Stimulated activated CD8-positive, alpha-beta memory T cell treated with anti-CD3 and anti-CD28 coated beads, Interleukin-12 subunit alpha, Interleukin-12 subunit beta, amount 100 ng/mL, for 1 hour (primary cell): ENCODE measurements around the gene ST6GAL1.
"Not testable (repeated sequence)": the region's sequence is repeated elsewhere in the genome, so short reads cannot be mapped to it uniquely, and the experiment has no call there.

Source experiments
- DNase-seq: peaks from one replicate; pipeline ENCODE4 v3.0.0-alpha.2; 2020; ENCODE audit warnings: low read depth

Gene ST6GAL1

DNA sequence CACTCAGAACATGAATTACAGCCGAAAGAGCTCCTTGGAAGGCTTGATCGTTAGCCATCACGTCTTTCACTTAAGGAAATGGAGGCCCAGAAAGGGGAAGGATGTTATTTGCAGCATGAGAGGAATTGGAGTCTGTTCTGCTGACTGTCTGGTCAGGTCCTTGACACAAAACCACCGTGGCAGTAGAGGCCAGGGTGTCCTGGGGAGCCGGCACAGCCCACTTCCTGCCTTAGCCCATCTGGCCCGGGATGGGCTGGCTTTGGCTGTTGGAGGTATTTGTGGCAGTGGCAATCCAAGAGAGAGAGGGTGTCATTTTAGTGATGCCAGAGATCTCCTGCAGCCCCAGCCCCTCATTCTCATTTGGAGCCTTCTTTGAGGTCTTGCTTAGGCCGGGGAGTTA is 37.4 kb downstream of the ST6GAL1 start:
- no peak for DNase-seq

DNA sequence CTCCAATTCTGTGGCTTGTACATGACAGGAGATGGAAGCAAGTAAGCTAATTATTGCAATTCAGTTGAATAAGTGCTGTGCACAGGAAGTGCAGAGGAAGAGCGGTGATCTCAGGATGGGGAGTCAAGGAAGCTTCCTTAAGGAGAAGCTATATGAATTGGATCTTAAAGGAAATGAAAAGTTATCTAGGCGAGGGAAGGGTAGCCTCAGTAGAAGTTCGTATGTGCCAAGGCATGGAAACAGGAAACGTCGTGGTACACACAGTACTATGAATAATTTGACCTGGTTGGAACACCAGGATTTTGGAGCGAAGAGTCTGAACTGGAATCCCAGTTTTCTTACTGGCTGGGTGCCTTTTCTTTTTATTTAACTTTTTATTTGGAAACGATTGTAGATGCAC is 39.3 kb downstream of the ST6GAL1 start:
- no peak for DNase-seq

DNA sequence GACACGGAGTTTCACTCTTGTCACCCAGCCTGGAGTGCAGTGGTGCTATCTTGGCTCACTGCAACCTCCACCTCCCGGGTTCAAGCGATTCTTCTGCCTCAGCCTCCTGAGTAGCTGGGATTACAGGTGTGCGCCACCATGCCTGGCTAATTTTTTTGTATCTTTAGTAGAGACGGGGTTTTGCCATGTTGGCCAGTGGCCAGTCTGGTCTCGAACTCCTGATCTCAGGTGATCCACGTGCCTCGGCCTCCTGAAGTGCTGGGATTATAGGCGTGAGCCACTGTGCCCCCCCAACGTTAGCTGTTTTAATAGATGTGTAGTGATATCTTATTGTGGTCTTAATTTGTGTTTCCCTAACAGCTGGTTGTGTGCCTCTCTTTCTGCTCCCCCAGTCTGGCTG is 40.8 kb downstream of the ST6GAL1 start:
- DNase-seq, result not testable (repeated sequence)

DNA sequence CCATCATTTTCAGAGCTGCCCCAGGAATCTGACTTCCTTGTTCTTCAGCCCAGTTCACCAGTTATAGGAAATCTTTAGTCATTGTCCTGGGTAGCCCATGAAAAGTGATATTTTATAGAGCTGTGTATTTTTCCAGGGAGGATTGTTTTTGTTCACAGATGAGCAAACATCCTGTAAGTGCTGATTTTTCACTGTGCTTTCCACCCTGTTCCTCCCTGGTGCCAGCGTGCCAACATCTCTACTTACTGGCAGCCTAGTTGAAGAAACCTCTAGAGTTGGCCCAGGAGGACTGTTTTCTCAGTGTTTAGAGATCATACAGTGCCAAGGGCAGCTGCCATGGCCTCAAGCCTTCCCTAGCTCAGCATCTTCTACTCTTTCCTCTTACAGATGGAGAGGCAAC is 41.3 kb downstream of the ST6GAL1 start:
- no peak for DNase-seq

DNA sequence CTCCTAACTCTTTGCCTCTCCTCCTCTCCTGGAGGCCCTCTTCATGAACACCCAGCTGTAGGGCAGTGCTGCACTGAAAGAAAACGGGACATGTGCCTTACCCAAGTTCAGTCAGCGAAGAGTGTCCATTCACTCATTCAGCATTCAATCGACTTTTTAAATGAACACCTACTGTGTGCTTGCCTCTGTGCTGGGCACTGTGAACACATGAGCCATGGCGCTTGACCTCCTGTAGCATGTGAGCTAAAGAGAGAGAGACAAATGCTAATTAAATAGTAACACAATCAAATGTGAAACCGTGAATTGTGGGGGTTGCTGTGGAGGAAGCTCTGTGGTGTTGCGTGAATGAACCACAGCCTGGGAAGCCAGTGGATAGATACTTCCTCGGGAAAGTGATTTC is 43.4 kb downstream of the ST6GAL1 start:
- DNase-seq, result no peak

DNA sequence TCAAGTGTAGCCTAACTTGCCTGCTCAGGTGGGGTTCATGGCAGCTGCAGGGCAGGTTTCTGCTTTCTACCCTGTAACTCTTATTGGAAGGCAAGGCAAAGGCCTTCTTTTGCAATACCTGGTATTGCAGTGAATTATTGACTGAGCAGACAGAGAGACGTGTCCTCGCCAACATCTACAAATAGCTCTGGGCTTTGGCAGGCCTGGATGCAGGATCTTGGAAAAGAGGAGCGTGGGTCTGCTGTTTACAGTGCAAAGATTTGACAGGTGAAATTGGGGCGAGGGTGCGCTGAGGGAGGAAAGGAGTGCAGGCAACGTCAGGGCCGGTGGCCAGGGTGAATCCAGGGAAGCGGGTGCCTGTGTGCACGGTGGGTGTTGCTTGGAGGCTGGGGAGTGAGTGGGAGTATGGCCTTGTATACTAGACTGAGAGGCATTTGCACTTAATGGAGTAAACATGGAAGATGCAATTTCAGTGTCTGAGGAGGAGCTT is 44.5 kb downstream of the ST6GAL1 start:
- DNase-seq, result no peak

DNA sequence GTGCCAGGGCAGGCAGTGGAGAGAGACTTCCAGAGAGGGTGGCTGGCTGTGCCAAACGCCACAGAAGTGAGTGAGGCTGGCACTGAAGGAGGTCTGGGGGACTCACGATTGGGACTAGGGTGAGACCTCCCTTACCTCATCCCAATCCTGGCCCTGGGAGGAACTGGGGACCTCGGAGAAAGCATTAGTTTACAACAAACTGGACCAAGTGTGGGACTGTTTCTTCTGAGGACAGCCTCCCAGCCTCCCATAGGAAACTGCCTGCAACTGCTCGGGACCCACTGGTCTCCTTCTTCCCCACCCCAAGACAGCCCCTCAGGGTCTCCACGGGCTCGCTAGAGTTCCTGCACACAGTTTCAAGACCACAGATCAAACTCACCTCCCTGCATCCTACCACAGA is 45.4 kb downstream of the ST6GAL1 start:
- DNase-seq, result no peak

DNA sequence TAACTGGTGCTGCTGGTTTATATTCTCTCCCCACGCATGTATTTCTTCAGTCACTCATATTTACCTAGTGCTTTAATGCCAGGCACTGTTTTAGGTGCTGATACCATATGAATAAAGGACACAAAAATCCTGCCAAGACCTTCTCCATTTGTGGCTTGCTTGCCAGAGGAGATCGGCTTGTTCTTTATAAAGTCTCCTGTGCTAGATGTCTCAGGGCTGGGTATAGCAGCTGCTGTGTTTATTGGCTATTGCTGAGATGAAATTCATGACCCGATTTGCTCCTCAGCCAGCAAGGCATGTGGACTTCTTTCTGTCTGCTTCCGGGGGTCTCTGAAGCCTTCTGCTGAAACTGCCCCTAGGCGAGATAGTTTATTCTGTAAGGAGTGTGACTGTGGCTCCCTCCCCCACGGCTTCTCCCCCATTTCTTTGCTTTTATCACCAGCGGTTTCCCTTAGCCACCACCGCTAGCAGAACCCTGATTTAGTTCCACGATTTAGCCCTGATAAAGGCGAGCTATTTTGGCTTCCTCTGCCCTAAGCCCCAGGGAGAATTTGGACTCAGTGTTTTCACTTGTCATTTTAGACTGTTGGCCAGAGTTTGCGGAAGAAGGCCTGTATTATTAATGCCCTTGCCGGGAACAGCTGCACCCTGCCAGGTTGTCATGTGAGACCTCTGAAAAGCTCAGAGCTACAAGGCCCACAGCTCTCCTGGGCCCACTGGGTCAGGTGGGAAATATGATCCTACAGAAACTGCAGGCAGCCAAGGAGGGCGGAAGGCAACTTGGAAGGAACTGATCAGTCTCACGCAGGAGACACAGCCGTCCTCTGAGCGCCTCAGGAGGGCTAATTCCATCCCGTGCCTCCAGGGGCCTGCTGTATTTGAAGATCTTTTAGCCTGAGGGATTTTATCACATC is 46.8 kb downstream of the ST6GAL1 start:
- DNase-seq, result no peak

DNA sequence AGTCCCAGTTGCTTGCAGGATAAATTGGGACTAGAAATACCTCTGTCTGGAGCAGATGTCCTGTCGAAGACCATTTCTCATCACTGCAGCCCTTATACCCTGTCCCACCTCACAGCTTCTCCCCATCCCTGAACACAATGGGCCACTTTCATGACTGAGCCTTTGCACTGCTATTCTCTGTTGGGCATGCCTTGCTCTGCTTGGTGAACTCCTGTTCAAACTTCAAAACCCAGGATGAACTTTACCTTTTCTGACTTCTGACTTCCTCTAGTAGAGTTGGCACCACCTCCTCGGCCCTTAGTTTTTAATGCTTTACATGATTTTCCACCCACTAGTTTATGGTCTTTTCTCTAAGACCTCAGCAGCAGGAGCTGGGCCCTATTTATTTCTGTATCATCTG is 48.4 kb downstream of the ST6GAL1 start:
- DNase-seq, result no peak

DNA sequence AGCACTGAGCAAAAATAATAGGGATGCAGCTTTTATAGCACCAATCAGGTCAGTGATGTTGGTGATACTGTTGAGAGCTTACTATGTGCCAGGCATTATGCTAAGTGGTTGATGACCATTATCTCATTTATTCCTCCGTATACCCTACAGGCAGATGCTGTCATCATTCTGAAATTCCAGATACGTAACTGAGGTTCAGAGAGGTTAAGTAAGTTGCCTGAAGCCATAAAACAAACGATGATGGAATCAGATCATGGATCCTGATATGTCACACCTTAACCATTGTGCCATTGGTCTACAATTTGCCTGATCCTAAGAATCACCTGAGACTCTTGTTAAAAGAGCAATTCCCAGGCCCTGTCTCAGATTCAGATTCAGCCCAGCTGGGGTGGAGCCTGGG is 49.5 kb downstream of the ST6GAL1 start:
- no peak for DNase-seq

DNA sequence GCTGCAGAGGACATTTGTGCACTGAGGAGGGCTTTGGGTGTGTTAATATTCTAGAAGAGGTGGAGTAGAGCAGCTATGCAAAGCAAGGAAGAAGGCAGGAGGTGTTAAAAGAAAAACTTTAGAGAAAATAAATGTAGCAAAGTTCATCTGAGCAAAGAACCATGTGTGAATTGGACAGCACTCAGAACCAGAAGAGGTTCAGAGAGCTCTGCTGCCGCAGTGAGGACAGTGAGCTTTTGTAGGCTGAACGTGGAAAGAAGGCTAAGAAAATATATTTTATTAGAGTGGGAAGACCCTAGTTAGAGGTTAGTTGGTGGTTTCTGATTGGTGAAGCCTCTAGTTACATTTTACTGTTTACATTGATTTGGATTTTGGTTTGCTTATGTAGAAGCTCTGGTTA is 50.7 kb downstream of the ST6GAL1 start:
- DNase-seq, result no peak

DNA sequence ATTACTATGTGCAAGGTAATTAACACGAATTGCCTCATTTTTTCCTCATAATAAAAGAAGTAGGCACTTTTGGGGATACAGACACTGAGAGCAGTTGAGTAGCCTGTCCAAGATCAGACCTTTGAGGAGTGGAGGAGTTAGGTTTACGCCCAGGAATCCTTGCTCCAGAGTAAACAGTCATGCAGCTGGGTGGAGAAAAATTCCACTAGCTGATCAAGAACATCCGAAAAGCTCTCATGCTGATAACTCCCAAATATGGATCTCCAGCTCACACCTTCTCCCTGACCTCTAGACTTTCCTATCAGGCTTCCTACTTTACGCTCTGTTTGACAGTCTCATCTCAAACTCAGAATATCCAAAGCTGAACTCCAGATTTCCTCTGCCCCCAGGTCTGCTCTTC is 53.3 kb downstream of the ST6GAL1 start:
- no peak for DNase-seq

DNA sequence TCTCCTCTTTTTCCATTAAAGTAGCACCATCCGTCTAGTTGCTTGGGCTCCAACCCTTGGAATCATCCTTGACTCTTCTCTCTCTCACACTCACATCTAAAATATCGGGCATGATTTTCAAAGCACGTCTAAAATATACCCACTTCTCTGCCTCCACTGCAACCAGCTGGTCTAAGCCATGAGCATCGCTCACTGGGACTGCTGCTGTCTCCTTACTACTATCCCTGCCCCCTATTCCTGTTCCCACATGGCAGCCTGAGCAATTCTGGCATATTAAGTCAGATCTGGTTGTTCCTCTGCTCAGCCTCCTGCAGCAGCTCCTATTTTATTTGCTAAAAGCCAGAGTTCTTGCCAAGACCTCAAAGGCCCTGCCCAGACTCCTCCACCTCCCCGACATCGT is 53.7 kb downstream of the ST6GAL1 start:
- no peak for DNase-seq

DNA sequence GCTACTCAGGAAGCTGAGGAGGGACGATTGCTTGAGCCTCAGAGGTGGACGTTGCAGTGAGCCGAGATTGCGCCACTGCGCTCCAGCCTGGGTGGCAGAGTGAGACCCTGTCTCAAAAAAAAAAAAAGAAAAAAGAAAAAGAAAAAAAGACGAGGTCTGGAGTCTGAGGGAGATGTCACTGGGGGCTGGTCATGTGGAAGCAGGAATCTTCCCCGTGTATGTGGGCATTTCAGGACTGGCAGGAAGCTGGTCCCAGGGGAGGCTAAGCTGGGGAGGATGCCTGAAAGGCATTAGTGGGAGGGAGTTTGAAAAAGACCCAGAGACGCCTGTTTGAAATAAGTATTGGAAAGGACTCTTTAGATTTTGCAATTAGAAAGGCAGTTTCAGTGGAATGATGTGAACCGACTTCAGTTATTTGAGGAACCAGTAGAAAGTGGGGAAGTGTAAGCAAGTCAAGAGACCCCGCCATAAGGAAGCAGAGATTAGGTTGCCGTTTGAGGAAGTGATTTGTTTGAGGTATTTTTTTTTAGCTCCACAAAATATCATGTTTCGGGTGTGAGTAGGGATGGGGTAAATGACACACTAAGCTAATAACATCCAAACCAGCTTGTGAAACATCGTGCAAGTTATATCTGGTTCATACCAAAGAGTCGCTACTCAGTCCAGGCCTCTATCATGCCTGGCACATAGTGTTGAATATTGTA is 55.5 kb downstream of the ST6GAL1 start:
- no peak for DNase-seq

DNA sequence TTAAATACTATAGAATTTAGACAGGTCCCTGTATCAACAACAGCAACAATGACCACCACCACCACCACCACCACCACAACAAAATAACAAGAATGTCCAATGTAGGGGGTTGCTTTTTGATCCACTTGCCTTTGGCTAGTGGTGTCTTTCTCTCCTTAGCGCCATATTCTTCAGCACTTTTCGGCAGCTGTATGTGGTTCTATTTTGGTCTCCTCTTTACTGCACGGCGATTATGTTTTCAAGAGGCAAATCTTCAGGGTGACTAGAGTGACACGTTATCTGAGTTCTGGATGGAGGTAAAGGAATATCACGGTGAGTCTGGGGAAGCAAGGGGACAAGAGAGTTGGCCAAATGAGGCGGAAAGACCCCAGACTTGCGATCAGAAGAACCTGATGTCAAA is 56.1 kb downstream of the ST6GAL1 start:
- DNase-seq, result no peak

DNA sequence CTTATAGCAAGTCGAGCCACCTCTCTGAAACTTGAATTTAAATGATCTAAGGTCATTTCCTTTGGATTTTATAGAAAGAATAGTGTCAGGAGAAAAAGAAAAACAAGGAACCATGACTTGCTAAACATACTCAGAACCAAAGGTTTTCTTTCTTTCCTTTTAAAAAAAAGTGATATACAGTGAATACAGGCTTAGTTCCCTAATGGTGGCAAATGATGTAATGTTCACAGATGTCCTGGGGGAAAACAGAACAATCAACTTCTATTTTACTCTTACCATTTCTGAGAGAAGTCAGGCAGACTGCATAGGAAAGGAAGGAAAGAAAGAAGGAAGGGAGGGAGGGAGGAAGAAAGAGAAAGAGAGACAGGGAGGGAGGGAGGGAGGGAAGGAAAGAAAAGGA is 56.5 kb downstream of the ST6GAL1 start:
- no peak for DNase-seq

DNA sequence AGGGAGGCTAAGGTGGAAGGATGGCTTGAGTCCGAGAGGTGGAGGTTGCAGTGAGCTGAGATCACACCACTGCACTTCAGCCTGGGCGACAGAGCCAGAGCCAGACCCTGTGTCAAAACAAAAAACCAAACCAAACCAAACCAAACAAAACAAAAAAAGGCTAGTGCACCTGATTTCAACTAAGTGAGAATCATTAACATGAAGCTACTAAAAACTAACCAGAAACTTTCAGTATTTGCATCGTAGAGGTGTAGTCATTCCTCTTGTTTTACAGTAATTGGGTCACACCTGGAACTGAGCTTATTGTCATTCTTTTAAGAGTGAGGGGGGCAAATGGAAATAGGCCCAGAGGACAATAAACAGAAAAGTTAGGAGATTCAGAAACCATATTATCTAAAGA is 58.5 kb downstream of the ST6GAL1 start:
- no peak for DNase-seq

DNA sequence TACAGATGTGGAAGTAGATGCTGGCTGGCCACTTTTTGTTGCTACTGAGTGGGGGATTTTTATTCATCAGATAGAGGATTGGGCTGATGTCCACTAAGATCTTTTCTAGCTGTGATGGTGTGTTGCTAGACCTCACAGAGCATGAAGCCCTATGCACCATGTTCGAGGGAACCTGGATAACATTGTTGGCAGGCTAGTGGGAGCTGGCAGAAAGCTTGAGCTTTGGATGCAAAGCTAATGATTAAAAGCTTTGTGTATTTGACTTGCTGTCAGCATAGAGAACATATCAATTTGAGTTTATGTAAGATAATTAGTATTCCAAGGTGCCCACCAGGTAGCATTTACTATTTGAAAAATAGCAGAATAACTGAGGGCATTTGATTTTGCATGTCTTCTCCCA is 59.1 kb downstream of the ST6GAL1 start:
- no peak for DNase-seq

DNA sequence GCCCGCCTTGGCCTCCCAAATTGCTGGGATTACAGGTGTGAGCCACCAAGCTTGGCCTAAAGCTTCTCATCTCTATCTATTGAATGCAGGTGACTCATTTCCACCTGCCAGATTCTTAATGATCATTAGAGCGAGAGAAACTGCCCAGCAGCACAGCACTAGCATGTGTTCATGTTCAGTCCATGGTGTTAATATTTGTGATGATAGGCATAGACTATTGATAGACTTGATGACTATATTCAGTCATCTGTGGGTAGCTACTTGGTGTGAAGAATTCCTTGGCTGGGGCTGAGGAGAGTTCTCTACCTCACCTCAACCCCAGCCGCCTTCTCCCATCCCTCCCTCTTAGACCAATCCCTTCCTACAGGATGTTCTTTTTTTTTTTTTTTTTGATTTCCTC is 60.0 kb downstream of the ST6GAL1 start:
- DNase-seq, result no peak

DNA sequence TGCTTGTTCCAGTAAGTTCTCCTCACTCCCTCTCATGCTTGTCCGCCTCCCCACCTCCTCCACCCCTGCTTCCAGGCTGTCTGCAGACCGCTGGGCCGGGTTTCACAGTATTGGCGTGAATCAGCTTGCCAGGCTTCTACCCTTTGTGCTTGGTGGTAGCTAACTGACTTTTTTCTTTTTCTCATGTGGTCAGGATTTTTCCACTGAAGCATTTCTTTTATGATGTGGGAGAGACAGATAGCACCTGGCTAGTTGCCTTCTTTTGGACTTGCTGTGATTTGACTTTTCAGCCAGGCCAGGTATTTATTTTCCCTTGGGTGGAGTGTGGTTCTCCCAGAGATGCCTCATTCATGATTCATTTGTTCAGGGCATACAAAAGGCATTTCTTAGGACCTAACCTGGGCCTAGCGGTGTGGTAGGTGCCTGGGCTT is 60.6 kb downstream of the ST6GAL1 start:
- DNase-seq, result no peak

DNA sequence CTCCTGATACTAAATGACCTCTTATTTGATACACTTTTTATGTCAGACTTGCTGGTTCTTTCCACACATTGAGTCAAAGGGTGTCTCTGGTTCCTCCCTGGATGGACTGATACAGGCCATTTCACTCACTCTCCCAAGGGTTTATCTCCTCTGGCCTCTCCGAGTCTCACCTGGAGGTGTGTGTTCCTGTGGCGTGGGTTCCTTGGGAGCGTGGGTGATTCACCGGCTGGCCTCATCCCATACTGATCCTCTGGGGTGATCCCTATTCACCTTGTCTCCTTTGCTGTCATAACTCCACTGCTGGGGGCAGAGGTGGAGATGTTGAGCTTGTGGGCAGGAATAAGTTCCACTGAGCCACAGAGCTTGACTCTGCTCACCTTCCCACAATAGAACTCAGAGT is 61.1 kb downstream of the ST6GAL1 start:
- no peak for DNase-seq

DNA sequence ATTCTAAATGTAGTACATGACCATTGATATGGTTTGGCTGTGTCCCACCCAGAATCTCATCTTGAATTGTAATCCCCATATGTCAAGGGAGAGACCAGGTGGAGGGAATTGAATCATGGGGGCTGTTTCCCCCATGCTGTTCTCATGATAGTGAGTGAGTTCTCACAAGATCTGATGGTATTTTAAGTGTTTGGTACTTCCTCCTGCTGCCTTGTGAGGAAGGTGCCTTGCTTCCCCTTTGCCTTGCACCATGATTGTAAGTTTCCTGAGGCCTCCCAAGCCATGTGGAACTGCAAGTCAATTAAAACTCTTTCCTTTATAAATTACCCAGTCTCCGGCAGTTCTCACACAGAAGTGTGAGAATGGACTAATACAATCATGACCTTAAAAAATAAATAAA is 61.8 kb downstream of the ST6GAL1 start:
- DNase-seq, result not testable (repeated sequence)

DNA sequence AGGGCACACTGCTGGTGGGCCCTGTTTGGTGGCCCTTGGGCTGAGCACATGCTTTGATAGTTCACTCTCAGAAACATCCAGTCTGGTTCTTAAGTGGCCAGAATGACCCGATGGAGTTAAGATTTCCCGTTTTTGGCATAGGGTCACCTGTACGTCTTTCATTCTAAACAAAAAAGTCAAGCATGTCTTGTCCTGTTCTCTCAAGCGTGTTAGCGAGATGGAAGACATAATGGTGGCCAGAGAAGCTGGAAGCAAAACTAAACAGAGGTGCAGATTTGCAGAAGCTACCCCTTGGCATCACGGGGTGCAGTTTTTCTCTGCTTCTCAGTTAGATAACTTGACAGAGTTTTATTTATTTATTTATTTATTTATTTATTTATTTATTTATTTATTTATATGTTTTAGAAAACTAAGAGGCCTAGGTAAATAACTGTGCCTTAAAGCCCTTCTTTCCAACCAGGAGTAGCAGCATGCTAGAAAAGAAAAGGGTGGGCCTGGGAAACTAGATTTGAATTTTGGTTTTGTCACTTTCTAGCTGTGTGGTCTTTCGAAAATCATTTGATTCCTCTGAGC is 63.0 kb downstream of the ST6GAL1 start:
- no peak for DNase-seq
